ENCODE data around the gene PATJ.
A peak's percentile ranks its signal among the peaks of the same experiment; 100 is the strongest.
"Not testable (repeated sequence)": the region's sequence is repeated elsewhere in the genome, so short reads cannot be mapped to it uniquely, and the experiment has no call there.

PATJ gene

DNA sequence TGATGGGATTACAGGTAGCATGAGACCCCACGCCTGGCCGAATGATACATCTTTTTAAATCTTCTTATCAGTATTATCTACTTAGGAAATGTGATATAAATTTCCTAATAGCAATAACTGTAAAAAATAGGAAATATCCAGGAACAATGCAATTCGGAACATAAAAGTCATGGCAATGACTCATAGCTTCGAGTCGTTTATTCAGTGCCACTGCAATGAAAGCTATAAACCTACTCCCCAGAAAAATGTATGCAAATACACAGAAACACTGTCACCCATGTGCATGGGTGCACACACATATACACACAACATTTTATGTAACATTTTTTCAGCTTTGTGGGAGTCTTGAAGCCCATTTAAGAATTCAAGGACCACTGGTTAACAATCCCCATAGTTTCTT lies 194.6 kb downstream of the PATJ start:
- FAIRE-seq = no peak
- no peak for DNase-seq (ENCODE audit: low spot score)

DNA sequence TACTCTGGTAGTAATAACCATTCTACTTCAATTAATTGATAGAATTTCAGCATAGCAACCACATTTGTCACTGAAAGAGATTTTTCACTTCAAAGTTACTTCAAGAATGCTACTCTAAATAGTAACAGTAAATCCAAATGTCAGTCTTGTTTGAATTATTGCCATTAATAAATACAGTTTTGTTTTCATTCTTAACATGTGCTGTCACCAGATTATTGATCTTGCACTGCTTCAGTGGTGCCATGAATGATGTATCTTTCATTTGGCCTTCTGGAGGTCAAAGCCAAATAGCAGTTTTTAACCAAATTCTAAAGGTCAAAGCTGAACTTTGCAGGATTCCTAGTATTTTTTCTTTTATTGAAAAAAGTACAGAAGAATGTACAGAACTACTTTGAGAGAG lies 199.5 kb downstream of the PATJ start:
- DNase-seq (ENCODE audit: low spot score) (no peak), FAIRE-seq (no peak)

DNA sequence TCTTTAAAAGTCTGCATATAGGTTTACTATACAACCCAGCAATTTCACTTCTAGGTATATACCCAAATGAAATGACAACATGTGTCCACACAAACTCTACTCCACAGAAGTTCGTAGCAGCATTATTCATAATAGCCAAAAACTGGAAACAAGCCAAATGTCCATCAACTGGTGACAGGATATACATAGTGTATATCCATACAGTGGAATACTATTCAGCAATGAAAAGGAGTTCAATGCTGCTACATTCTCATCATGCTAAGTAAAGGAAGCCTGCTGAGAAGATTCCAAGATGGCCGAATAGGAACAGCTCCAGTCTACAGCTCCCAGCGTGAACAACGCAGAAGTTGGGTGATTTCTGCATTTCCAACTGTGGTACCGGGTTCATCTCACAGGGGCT lies 200.6 kb downstream of the PATJ start:
- DNase-seq (ENCODE audit: low spot score) = no peak
- no peak for FAIRE-seq

DNA sequence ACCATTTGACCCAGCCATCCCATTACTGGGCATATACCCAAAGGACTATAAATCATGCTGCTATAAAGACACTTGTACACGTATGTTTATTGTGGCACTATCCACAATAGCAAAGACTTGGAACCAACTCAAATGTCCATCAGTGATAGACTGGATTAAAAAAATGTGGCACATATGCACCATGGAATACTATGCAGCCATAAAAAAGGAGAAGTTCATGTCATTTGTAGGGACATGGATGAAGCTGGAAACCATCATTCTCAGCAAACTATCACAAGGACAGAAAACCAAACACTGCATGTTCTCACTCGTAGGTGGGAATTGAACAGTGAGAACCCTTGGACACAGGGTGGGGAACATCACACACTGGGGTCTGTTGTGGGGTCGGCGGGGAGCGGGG lies 206.4 kb downstream of the PATJ start:
- DNase-seq (ENCODE audit: low spot score); FAIRE-seq: not testable (repeated sequence)

DNA sequence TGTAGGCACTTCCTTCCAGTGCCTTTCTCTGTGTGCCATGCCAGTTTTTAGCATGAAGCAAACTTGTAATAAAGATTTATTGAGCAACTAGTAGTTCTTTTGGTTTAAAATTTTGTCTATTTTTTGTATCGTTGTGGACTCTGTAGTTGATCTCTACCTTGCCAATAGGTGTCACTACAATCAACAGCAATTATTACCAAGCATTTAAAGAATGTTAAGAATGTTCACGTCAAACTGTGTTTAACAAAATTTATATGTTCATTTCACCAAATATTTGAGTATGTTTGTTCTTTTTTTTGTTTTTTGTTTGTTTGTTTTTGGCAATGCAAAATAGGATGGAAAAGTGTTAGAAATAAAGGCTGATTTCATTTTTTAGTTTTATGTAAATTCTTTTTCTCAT lies 208.1 kb downstream of the PATJ start:
- FAIRE-seq (no peak), DNase-seq (ENCODE audit: low spot score) (peak; percentile 37)

DNA sequence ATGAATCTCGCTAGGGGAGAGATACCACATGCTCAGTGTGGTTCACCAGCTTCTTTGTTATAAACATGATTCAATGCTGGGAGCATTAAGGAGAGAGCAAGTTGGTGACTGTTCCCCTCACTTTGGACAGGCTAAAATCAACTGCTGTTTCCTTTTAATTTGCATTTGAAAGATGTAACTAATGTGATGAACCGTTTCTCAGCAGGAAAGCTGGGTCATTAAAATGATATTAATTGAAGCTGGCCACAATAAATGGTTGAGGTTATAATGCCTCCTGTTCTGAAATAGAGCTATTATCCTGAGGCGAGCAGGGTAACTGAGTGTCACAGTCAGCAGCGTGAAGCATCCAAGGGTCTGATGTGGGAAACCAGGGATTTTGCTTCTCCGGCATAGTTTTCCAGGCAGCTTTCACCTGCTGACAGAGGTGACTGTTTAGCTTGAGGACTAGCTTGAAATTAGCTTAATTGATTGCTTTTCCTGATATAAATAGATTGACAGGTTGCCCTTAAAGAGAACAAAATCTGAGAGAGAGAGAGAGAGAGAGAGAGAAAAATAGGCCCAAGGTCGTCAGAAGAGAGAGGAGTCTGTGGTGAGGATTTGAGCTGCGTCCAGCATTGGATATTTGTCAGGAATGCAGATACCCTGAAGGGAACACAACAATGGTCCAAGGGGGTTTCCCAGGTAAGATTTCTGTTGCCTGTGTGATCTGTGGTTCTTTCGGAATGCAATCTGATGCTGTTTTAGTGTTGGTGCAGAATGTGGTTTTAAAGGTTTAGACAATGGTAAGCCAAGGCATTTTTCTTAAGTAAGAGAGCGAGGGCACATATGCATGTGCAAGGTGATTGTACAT lies 209.7 kb downstream of the PATJ start:
- DNase-seq (ENCODE audit: low spot score) (peak; percentile 47), FAIRE-seq (no peak)

DNA sequence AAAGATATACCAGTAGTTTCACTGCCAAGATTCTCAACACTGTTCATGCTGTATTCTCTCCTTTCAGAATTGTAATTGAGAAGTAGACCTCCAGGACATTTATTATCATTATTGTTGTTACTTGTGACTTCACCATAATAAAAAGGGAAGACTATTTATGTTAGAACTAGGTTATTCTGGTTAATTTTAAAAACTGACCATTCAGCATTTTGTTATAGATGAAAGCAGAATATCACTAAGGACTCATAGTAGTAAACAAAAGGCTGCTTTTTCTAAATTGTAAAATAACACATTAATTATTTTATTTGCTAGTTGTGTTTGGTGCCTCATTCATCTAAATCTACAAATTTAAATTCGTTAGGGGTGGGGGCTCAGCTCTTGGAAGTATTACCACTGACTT lies 210.4 kb downstream of the PATJ start:
- no peak for DNase-seq (ENCODE audit: low spot score)
- FAIRE-seq = no peak

DNA sequence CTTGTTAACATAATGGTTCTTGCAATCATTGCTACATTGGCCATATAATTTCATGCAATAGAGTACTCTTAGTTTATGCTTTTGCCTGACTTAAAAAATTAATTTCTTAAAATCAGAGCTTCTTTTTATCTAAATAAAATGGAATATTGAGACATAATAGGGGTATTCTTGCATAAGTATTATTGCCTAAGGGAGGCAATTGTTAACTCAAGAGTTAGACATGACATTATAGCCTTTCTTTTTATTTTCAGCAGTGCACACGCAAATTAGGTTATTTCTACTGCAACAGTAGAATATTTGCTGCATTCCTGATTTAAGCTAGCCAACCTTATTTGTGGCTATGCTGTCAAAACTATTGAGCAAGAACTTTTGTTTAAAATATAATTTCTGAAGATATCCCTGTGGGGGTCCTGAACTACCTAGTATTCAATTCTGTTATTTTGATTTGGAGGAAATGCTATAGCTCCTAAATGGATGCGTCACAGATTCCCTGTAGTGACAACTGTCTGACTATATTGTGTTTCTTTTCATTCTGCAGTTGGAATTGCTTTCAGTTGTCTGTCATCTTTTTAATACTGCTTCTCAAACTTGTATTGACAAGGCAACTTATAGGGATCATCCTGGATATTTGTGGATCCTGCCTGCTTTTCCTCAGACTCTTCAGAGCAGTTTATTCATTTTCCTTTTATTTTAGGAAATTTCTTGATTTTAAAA lies 211.0 kb downstream of the PATJ start:
- FAIRE-seq = no peak
- DNase-seq (ENCODE audit: low spot score) = no peak

DNA sequence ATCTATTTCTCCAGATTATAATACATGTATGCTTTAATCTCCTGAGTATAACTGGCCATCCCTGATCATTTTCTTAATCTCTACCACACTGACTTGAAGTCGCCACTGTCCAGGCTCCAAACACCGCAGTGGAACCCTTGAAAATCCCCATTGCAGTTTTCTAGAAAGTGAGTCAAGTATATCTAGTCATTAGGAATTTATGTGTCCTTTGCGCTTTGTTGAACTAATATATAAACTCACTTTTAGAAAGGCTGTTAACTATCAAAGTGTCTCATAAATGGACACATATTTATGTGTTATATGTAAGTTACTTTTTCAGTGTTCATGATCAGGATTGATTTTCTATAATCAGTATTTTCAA lies 211.5 kb downstream of the PATJ start:
- DNase-seq (ENCODE audit: low spot score) = no peak
- FAIRE-seq = no peak

DNA sequence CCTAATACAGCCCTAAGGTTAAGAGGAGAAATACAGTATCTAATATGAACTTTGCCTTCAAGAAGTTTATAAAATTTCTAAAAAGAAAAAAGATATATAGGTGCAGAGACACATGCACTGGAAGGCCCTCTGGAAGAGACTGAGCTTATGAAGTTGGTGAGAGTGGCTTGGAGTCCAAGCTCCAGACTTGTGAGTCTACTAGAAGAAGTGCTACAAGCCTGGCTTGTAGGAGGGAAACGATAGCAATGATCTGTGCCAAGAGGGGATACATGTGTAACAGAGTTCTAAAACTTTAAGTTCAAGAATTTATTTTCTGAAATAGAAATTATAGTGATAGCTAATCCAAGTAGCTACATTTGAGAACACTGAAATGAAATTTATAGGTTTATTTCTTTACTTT lies 213.0 kb downstream of the PATJ start:
- no peak for DNase-seq (ENCODE audit: low spot score)
- FAIRE-seq = no peak

DNA sequence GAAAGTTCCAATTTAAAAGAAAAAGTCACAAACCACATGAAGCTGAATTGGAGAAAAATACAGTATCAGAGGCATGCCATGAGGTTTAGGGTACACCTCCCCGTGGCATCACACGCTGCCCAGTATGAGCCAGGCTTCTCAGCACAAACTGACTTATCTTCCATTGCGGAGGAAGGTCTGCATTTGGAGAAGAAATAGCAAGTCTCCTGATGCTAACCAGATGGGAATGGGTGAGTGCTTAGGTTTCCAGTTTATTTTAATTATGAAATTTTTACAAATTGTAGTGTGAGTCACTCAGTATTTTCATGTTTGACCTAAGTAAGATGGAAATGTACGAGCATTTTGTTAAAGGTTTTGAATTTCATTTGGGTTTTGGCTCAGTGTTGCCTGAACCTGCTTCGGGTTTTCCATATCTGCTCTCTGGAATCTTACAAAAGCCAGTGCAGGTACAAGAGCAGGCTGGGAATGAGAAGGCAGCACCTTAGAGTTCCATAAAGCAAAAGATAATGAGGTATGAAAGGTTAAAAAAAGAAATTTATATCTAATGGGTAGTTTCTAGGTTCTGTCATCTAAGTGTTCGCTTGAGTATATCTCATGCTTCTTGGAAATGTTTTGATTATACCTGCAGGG lies 213.9 kb downstream of the PATJ start:
- DNase-seq (ENCODE audit: low spot score) (no peak), FAIRE-seq (no peak)

DNA sequence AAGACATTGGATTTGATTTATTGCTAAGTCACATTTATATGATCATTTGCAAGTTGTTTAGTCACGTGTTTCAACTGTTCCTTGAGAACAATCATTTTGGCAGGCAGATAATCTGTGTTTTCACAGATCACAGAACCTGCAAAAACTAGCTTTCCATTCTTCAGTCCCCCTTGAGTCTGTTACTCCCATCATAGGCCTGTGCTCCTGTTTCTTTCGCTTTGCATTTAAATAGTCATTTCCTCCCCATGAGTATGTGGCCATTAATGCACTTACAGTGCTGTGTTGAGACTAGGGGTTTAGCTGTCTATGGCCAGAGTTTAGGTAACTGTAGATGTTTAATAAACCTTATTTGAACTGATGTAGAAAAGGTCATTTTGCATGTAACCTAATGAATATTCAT lies 214.5 kb downstream of the PATJ start:
- FAIRE-seq (no peak), DNase-seq (ENCODE audit: low spot score) (no peak)

DNA sequence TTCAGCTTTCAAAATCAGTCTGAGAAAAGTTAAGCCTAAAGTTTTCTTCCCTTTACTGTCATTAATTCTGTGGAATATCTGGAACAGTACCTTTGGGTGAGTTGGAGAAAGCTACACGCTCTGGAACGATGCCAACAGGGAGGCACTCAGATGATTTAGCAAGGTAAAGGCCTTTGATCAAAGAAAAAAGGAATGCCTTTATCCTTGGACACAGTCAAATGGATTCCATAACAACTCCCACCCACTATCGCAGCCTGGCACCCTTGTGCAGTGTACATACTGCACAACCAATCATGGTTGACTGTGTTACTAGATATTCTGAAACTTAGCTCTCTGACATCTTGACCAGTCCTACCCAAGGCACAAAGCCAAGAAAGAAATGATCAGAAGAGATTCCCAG lies 218.7 kb downstream of the PATJ start:
- no peak for FAIRE-seq
- no peak for DNase-seq (ENCODE audit: low spot score)

DNA sequence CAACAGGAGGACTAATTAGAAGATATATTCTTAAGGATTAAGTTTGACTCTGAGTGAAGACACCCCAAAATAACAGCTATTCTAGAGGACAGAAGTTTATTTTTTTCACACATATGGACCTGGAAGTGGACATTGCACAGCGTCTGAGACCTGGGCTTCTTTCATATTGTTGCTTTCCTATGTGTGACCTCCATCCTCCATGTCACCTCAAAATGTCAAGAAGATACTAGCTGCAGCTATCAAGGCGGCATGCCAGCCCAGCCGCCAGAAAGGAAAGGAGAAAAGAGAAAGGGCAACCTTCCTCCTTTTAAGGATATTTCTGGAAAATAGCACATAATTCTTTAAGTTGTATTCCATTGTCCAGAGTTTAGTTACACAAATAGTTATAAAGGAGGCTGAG lies 220.4 kb downstream of the PATJ start:
- no peak for DNase-seq (ENCODE audit: low spot score)
- no peak for FAIRE-seq

DNA sequence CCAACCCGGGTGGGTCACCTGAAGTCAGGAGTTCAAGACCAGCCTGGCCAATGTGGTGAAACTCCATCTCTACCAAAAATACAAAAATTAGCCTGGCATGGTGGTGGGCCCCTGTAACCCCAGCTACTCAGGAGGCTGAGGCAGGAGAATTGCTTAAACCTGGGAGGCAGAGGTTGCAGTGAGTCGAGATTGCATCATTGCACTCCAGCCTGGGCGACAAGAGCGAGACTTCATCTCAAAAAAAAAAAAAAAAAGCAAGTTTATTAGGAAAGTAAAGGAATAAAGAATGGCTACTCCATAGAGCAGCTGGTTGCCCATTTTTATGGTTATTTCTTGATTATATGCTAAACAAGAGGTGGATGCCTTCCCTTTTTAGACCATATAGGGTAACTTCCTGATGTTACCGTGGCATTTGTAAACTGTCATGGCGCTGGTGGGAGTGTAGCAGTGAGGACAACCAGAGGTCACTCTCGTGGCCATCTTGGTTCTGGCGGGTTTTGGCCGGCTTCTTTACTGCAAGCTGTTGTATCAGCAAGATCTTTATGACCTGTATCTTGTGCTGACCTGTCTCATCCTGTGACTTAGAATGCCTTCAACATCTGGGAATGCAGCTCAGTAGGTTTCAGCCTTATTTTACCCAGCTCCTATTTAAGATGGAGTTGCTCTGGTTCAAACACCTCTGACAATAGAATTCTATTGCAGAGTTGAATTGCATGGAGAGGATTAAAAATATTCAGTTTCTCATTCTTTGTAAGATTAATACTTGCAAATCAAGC lies 224.4 kb downstream of the PATJ start:
- not testable (repeated sequence) for DNase-seq (ENCODE audit: low spot score)
- FAIRE-seq = peak; percentile 9

DNA sequence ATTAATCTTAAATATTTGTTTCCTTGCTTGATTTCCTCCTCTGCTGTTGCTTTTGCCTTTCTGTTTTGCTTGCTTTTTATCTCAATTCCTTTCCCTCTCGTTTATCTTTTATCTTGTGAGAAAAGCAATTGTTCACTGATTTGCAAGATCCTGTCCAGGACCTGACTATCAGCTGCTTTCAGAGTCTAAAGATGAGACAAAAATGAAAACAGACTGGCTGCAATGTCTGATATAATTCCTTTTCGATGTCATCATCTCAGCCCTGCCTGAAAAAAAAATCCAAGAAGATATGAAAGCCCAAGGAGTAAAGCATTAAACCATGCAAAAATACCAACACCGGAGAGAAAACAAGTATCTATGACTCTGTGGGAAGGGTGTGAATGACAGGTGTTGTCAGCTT lies 225.5 kb downstream of the PATJ start:
- FAIRE-seq = no peak
- DNase-seq (ENCODE audit: low spot score) = no peak

DNA sequence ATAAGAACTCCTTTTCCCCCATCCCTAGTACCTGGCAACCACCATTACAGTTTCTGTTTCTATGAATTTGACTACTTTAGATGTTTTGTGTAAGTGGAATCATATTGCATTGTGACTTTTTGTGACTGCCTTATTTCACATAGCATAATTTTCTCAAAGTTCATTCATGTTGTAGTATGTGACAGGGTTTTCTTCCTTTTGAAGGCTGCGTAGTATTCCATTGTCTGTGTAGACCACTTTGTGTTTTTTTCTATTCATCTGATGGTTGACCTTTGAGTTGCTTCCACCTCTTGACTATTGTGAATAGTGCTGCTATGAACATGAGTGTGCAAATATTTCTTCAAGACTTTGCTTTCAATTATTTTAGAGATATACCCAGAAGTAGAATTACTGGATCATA lies 226.6 kb downstream of the PATJ start:
- FAIRE-seq (no peak), DNase-seq (ENCODE audit: low spot score) (no peak)

DNA sequence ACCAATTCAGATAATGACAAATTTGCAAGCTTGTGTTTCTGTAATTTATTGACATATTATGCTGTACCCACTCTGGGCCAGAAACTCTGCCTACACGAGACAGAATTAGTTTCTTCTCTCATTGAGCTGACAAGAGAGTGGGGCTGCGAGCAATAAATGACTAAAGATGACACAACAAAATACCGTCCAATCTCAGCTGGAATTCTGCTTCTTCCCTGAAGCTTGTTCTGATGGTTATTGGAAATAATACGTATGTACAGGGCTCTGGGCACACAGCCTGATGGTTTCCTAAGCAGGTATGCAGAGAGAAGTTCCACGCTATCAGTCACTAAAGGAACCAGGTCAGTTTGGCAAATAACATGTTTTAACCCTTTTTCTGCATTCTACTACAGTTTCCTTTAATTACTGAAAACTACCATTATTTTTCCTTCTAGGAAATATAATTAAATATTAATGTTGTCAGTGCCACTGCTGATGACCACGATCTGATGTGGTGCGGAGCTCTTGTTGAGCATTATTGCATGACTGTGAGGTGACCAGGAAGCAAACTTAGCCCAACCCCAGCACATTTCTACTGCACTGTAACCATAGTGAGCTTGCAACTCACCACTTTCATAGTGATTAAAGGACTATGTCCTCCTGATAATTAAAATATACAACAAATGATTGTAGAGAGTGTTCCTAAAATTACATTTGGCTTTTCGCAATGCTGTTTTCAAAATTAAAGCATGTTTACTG lies 231.0 kb downstream of the PATJ start:
- FAIRE-seq = no peak
- no peak for DNase-seq (ENCODE audit: low spot score)

DNA sequence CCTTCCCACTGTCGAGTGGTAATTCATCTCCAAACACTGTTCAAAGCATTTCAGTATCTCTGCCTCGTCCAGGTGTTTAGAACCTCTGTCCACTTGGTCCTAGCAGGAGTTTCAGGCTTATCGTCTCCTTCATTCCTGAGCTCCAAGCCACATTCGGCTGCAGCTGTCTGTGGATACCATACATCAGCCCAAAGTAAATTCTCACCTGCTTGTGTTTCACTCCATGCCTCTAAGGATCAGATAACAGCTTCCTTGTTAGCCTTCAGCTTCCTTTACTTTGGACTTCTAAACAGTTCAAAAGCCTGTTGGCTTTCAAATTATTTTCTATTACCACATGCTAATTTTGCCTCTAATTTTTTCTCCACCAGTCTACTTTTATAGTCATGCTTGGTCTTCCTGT lies 233.4 kb downstream of the PATJ start:
- no peak for DNase-seq (ENCODE audit: low spot score)
- FAIRE-seq = no peak

DNA sequence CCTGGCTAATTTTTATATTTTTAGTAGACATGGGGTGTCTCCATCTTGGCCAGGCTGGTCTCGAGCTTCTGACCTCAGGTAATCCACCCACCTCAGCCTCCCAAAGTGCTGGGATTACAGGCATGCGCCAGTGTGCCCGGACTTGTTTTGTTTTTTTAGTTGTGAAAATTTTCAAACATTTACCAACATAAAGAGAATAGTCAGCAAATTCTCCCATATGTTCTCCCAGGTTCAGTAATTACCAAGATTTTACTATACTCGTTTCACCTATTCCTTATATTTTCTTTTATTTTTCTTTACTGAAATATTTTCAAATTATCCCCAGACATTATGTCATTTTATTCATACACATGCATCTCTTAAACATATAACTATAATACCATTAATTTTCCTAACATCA lies 234.3 kb downstream of the PATJ start:
- FAIRE-seq = no peak
- no peak for DNase-seq (ENCODE audit: low spot score)

DNA sequence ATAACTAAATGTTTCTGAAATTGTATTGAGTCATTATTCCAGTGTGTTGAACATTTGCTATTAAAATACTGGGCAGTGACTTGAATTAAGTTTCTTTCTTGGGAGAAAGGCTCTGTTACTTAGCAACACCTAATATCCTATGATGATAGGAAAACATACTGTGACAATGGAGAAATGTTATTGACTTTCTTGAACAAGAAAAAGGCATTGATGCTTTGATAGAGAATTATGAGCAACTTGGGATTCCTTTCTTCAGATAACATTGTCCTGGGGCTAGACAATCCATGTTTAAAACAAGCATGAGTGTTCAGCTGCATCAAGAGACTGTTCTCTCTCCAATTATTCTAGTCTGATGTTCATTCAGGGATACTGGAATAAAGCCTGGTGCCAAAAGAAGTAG lies 236.5 kb downstream of the PATJ start:
- no peak for FAIRE-seq
- no peak for DNase-seq (ENCODE audit: low spot score)
